ENCODE measurements around the gene TEX44.

DNA sequence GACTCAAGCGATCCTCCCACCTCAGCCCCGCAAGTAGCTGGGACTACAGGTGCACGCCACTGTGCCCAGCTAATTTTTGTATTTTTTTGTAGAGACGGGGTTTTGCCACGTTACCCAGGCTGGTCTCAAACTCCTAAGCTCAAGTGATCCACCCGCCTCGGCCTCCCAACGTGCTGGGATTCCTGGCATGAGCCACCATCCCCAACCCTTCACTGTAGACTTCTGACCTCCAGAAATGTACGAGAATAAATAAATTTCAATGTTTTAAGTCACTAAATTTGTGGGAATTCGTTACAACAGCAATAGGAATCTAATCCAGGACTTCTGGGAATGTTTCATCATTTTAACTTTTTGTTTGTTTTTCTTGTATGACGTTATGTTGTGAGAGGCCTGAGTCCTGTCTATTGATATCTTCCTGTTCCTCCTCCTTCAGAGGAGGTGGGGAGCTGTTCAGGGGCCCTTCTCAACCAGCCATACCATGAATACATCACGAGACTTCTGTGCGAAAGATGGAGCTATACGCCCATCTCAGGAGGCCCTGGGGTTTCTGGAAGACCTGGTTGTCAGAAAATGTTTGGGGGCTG is 40.0 kb downstream of the TEX44 start:
- TF ChIP-seq, protein P1, sequence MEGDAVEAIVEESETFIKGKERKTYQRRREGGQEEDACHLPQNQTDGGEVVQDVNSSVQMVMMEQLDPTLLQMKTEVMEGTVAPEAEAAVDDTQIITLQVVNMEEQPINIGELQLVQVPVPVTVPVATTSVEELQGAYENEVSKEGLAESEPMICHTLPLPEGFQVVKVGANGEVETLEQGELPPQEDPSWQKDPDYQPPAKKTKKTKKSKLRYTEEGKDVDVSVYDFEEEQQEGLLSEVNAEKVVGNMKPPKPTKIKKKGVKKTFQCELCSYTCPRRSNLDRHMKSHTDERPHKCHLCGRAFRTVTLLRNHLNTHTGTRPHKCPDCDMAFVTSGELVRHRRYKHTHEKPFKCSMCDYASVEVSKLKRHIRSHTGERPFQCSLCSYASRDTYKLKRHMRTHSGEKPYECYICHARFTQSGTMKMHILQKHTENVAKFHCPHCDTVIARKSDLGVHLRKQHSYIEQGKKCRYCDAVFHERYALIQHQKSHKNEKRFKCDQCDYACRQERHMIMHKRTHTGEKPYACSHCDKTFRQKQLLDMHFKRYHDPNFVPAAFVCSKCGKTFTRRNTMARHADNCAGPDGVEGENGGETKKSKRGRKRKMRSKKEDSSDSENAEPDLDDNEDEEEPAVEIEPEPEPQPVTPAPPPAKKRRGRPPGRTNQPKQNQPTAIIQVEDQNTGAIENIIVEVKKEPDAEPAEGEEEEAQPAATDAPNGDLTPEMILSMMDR (IDR thresholded peaks at IDR 0.05), result no peak
- TF ChIP-seq POLR2A (IDR thresholded peaks at IDR 0.05) (no peak), POLR2AphosphoS5 (IDR thresholded peaks at IDR 0.05) (no peak)

All from breast epithelium (tissue), 3 donors.